ENCODE measurements around the gene GALK2. TPM values are rescaled to one million over a fixed set of nuclear protein-coding genes. Genes with fewer than 3 reads are reported as not detected.

GALK2 gene
- total RNA-seq, 2 experiments from 2014 or later = 27.9 to 31.5 TPM

DNA sequence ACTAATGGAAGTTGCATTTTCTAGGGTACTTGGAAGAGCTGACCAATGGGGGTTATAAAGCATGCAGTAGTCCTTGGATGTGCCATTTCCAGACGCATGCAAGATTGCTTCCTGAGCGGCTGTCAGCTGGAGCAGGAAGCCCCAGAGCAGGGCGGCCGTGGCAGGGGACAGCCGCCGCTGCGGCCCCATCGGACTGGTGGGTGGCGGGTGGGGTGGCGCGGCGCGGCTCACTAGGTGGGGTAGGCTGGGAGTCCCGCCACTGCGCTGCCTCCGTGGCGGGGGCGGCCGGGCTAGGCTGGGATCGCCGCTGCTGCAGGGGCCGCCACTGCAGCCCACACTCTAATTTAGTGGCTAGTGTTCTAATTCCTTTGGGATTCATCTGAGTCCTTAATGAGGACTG is 196.4 kb downstream of the GALK2 start:
- Histone ChIP-seq H3K9me2 (ENCODE audit: insufficient read depth, low read length) (no peaks in the 10 kb centered on the region), H3K4me2 (ENCODE audit: low read length) (no peak overlapping the region), H3K79me2 (ENCODE audit: insufficient read depth, low read depth, low read length) (no peaks in the 10 kb centered on the region), H4K20me1 (ENCODE audit: insufficient read depth, low read length) (no peaks in the 10 kb centered on the region), H2AFZ (ENCODE audit: low read length) (no peak overlapping the region), H3K4me3 (ENCODE audit: low read depth, low read length, poor library complexity, severe bottlenecking) (no peak overlapping the region), H3K4me1 (ENCODE audit: insufficient read depth, low read length, poor library complexity, severe bottlenecking) (no peaks in the 10 kb centered on the region), H3K9me3 (ENCODE audit: low read length) (no peaks in the 10 kb centered on the region), H3K36me3 (ENCODE audit: insufficient read depth, low read length) (no peaks in the 10 kb centered on the region), H3K27ac (ENCODE audit: low read depth, low read length, poor library complexity, severe bottlenecking) (no peak overlapping the region)
- intact Hi-C loops (cut with micrococcal nuclease; ENCODE audit: unreplicated experiment) = no loop called here
- POLR2A ChIA-PET = no interaction called here
- no TSS peak for BruUV-seq (replicated peaks)
- CTCF ChIA-PET (ENCODE audit: unreplicated experiment) = no interaction called here
- TF ChIP-seq EZH2phosphoT487 (IDR thresholded peaks at IDR 0.05; ENCODE audit: borderline replicate concordance, low read depth, low read length) = no peak
- no peak for DNase-seq (ENCODE audit: low spot score)

- peak; percentile 10 for DNase-seq (ENCODE audit: low spot score)
- Histone ChIP-seq H3K9me2 (ENCODE audit: insufficient read depth, low read length) (no peaks in the 10 kb centered on the region), H3K4me2 (ENCODE audit: low read length) (no peak overlapping the region), H4K20me1 (ENCODE audit: insufficient read depth, low read length) (no peaks in the 10 kb centered on the region), H3K27ac (ENCODE audit: low read depth, low read length, poor library complexity, severe bottlenecking) (no peak overlapping the region), H2AFZ (ENCODE audit: low read length) (no peak overlapping the region), H3K9me3 (ENCODE audit: low read length) (no peaks in the 10 kb centered on the region), H3K79me2 (ENCODE audit: insufficient read depth, low read depth, low read length) (no peaks in the 10 kb centered on the region), H3K4me3 (ENCODE audit: low read depth, low read length, poor library complexity, severe bottlenecking) (no peak overlapping the region), H3K4me1 (ENCODE audit: insufficient read depth, low read length, poor library complexity, severe bottlenecking) (no peaks in the 10 kb centered on the region), H3K36me3 (ENCODE audit: insufficient read depth, low read length) (no peaks in the 10 kb centered on the region)
- TF ChIP-seq EZH2phosphoT487 (IDR thresholded peaks at IDR 0.05; ENCODE audit: borderline replicate concordance, low read depth, low read length) = no peak
- TF ChIP-seq, protein P1, sequence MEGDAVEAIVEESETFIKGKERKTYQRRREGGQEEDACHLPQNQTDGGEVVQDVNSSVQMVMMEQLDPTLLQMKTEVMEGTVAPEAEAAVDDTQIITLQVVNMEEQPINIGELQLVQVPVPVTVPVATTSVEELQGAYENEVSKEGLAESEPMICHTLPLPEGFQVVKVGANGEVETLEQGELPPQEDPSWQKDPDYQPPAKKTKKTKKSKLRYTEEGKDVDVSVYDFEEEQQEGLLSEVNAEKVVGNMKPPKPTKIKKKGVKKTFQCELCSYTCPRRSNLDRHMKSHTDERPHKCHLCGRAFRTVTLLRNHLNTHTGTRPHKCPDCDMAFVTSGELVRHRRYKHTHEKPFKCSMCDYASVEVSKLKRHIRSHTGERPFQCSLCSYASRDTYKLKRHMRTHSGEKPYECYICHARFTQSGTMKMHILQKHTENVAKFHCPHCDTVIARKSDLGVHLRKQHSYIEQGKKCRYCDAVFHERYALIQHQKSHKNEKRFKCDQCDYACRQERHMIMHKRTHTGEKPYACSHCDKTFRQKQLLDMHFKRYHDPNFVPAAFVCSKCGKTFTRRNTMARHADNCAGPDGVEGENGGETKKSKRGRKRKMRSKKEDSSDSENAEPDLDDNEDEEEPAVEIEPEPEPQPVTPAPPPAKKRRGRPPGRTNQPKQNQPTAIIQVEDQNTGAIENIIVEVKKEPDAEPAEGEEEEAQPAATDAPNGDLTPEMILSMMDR (conservative IDR thresholded peaks at IDR 0.05; ENCODE audit: low read length) = peak; percentile 41
- intact Hi-C loops (cut with micrococcal nuclease; ENCODE audit: unreplicated experiment) = no loop called here
- POLR2A ChIA-PET = no interaction called here
- no TSS peak for BruUV-seq (replicated peaks)
- CTCF ChIA-PET (ENCODE audit: unreplicated experiment) = no interaction called here
These were observed 200.7 kb downstream of the GALK2 start for GRCh38 chr15:49370782-49371181.

- Histone ChIP-seq H3K36me3 (ENCODE audit: insufficient read depth, low read length) (no peaks in the 10 kb centered on the region), H3K4me1 (ENCODE audit: insufficient read depth, low read length, poor library complexity, severe bottlenecking) (no peaks in the 10 kb centered on the region), H4K20me1 (ENCODE audit: insufficient read depth, low read length) (no peaks in the 10 kb centered on the region), H3K9me3 (ENCODE audit: low read length) (no peaks in the 10 kb centered on the region), H3K79me2 (ENCODE audit: insufficient read depth, low read depth, low read length) (no peaks in the 10 kb centered on the region), H3K9me2 (ENCODE audit: insufficient read depth, low read length) (no peaks in the 10 kb centered on the region), H2AFZ (ENCODE audit: low read length) (no peak overlapping the region), H3K4me2 (ENCODE audit: low read length) (no peak overlapping the region), H3K4me3 (ENCODE audit: low read depth, low read length, poor library complexity, severe bottlenecking) (no peak overlapping the region), H3K27ac (ENCODE audit: low read depth, low read length, poor library complexity, severe bottlenecking) (no peak overlapping the region)
- ChIA-PET POLR2A (interaction anchor here (0.9 kb wide), 1 partner anchor 9 kb away, joined by 3 read pairs; no protein-coding TSS in a partner anchor), CTCF (ENCODE audit: unreplicated experiment) (no interaction called here)
- no TSS peak for BruUV-seq (replicated peaks)
- intact Hi-C loops (cut with micrococcal nuclease; ENCODE audit: unreplicated experiment) = no loop called here
- DNase-seq (ENCODE audit: low spot score) = no peak
- TF ChIP-seq EZH2phosphoT487 (IDR thresholded peaks at IDR 0.05; ENCODE audit: borderline replicate concordance, low read depth, low read length) = no peak
- TF ChIP-seq, protein P1 (conservative IDR thresholded peaks at IDR 0.05; ENCODE audit: low read length) = no peak
These were observed 202.3 kb downstream of the GALK2 start for GRCh38 chr15:49372366-49372765.

All from OCI-LY7 (cell line).